ENCODE results near the gene RIMS1. TPM values are rescaled to one million over a fixed set of nuclear protein-coding genes. Genes with fewer than 3 reads are reported as not detected.

The RIMS1 gene
- total and polyA plus RNA-seq, 9 of the 15 experiments (the other 6 are each of a cell fraction or from before 2014, with no cell fraction given): not detected

DNA sequence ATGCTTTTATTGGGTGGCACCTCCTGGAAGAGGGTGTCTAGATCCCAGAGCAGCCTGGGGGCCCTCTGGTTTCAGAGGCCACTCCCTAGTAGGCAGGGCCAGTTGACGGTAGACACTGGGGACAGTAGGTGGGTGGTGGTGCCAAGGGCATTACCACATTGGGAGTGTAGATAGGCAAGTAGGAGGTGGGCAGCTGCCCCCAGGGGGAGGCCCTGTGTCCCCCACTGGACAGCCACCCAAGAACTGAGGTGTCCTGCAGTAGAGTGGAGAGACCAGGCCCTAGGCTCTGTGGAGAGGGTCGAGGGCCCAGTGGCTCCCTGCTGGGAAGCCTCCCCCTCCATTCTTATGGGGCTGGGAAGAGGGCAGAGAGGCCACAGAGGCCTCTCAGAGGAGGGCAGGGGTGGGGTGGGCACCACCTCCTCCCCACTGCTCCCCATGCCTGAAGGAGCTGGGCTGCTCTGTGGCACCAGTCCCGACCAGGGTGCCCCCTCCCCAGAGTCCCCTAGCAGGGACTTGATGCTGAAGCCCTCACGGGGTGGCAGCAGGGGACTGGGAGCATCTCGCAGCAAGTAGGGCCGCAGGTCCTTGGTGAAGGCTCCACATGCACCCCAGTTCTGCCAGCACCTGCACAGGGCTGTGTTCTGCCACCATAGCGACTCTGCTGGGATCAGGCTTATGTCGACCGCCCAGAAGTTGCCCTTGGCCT is 430.5 kb downstream of the RIMS1 start (continued):
- TF ChIP-seq SMAD2 (IDR thresholded peaks at IDR 0.05; ENCODE audit: low read depth, low read length): no peak

DNA sequence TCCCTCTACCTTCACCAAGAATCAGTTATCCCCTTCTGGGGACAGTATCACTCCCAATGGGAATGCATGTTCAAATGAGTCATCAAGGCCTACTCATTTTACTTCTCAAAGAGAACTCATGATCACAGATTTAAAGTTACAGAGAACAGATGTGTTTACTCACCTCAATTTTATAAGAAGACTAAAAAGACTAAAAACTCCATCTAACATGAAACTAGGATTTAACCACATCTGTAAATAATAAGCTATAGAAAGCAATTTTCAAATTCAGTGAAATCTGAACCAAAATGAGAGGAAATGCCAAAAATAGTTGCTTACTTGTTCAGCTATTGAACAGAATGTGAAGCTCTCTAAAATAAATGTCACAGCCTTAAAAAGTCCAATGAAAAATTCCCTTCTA is 435.4 kb downstream of the RIMS1 start:
- FAIRE-seq: no peak
- DNase-seq (ENCODE audit: extremely low read depth in 1 of 4, low spot score in 3 of 4): no peak
- H2AFZ ChIP-seq (ENCODE audit: low read depth, low read length): no peak overlapping the region
- in situ Hi-C loops (cut with MboI) (no loop called here), intact Hi-C loops (cut with micrococcal nuclease) (no loop called here)
- no peak overlapping the region for H3K4me2 ChIP-seq (ENCODE audit: insufficient read depth, low read length)
- no peak overlapping the region for H3K4me3 ChIP-seq
- H3K4me1 ChIP-seq (replicated peaks in 1 of 2; ENCODE audit: control insufficient read depth in 2 of 2, insufficient read depth in 2 of 2, low read length in 2 of 2): no peaks in the 10 kb centered on the region
- H3K36me3 ChIP-seq (ENCODE audit: control insufficient read depth, insufficient read depth, low read length): no peaks in the 10 kb centered on the region
- no peaks in the 10 kb centered on the region for H3K79me2 ChIP-seq (ENCODE audit: control insufficient read depth, insufficient read depth, low read length)
- H3K9me1 ChIP-seq (ENCODE audit: control insufficient read depth, insufficient read depth, low read length): no peaks in the 10 kb centered on the region
- H4K20me1 ChIP-seq (replicated peaks; ENCODE audit: control insufficient read depth, insufficient read depth, low read length): no peaks in the 10 kb centered on the region
- no peak overlapping the region for H3K27ac ChIP-seq (ENCODE audit: extremely low read depth, low read depth, low read length)
- CTCF ChIA-PET (ENCODE audit: low intra/inter-chr PET ratio): no interaction called here
- no peaks in the 10 kb centered on the region for H3K9me3 ChIP-seq (replicated peaks; ENCODE audit: control insufficient read depth, insufficient read depth, low read depth, low read length)
- POLR2A ChIA-PET: no interaction called here
- BruUV-seq (replicated peaks): no TSS peak
- no peaks in the 10 kb centered on the region for H3K27me3 ChIP-seq (ENCODE audit: control insufficient read depth in 2 of 2, insufficient read depth in 2 of 2, low read length in 2 of 2)
- no peak overlapping the region for H3K9ac ChIP-seq (ENCODE audit: insufficient read depth in 1 of 2, low read depth in 2 of 2, low read length in 2 of 2)
- ATAC-seq: no peak
- no peak for TF ChIP-seq EWSR1 (IDR thresholded peaks at IDR 0.05; ENCODE audit: borderline replicate concordance, low read depth, partially characterized antibody)
- no peak for TF ChIP-seq RBM17 (IDR thresholded peaks at IDR 0.05; ENCODE audit: borderline replicate concordance, low read depth, low read length)
- no peak for TF ChIP-seq MIER1 (IDR thresholded peaks at IDR 0.05; ENCODE audit: low read depth)
- TF ChIP-seq PTRF (tag; IDR thresholded peaks at IDR 0.05): no peak
- TF ChIP-seq CHD2 (IDR thresholded peaks at IDR 0.05; ENCODE audit: low read depth, low read length): no peak
- no peak for TF ChIP-seq FOXO4 (CRISPR knock-in tag; IDR thresholded peaks at IDR 0.05)
- TF ChIP-seq NBN (IDR thresholded peaks at IDR 0.05; ENCODE audit: low read depth): no peak
- TF ChIP-seq, protein P1, sequence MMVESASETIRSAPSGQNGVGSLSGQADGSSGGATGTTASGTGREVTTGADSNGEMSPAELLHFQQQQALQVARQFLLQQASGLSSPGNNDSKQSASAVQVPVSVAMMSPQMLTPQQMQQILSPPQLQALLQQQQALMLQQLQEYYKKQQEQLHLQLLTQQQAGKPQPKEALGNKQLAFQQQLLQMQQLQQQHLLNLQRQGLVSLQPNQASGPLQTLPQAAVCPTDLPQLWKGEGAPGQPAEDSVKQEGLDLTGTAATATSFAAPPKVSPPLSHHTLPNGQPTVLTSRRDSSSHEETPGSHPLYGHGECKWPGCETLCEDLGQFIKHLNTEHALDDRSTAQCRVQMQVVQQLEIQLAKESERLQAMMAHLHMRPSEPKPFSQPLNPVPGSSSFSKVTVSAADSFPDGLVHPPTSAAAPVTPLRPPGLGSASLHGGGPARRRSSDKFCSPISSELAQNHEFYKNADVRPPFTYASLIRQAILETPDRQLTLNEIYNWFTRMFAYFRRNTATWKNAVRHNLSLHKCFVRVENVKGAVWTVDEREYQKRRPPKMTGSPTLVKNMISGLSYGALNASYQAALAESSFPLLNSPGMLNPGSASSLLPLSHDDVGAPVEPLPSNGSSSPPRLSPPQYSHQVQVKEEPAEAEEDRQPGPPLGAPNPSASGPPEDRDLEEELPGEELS (CRISPR knock-in tag; IDR thresholded peaks at IDR 0.05; ENCODE audit: borderline replicate concordance): no peak
- TF ChIP-seq TCFL5 (CRISPR knock-in tag; conservative IDR thresholded peaks at IDR 0.05): no peak
- no peak for TF ChIP-seq MEF2A (IDR thresholded peaks at IDR 0.05; ENCODE audit: control insufficient read depth, low read depth, low read length)
- no peak for TF ChIP-seq ZNF707 (CRISPR knock-in tag; conservative IDR thresholded peaks at IDR 0.05)
- no peak for TF ChIP-seq NUFIP1 (IDR thresholded peaks at IDR 0.05; ENCODE audit: partially characterized antibody)
- TF ChIP-seq SRSF1 (IDR thresholded peaks at IDR 0.05; ENCODE audit: low read depth, low read length): no peak
- TF ChIP-seq GTF2F1 (IDR thresholded peaks at IDR 0.05; ENCODE audit: low read depth, low read length): no peak
- no peak for TF ChIP-seq TCF15 (CRISPR knock-in tag; IDR thresholded peaks at IDR 0.05)
- no peak for TF ChIP-seq SUPT5H (IDR thresholded peaks at IDR 0.05)
- TF ChIP-seq CBX1 (IDR thresholded peaks at IDR 0.05; ENCODE audit: low read depth): no peak
- no peak for TF ChIP-seq RFX5 (IDR thresholded peaks at IDR 0.05; ENCODE audit: low read depth, low read length)
- no peak for TF ChIP-seq EP400 (IDR thresholded peaks at IDR 0.05)
